H1 (cell line): ENCODE data around the gene SLC44A5. TPM values are rescaled to one million over a fixed set of nuclear protein-coding genes. Genes with fewer than 3 reads are reported as not detected.

ENCODE experiments used
- CTCF ChIA-PET: fragments of 300-600 bp; sonication (Branson Sonifier 250); formaldehyde crosslinking; loops from one replicate; lab custom pipeline; 2021; ENCODE audit not compliant: partially characterized antibody; lab: Charles Lee
- POLR2A ChIA-PET: fragments of 300-600 bp; sonication (Branson Sonifier 250); formaldehyde crosslinking; loops from one replicate; lab custom pipeline; 2021; ENCODE audit warnings: inconsistent platforms; ENCODE audit not compliant: partially characterized antibody; lab: Charles Lee
- DNase-seq, 2 experiments: peaks; one replicate each; pipeline versions ENCODE4 v3.0.0 to v3.0.0-alpha.2; 2010 to 2022; ENCODE audit warnings: low spot score in 2 of 2, low read depth in 1 of 2, mixed read lengths in 1 of 2
- FAIRE-seq: peaks from 2 replicates; lab custom pipeline; 2011; peaks lifted over from hg19 to GRCh38; lab: Jason Lieb, UNC
- H2AFZ ChIP-seq: 2 replicates; pipeline ENCODE4 v1.8.1; 2012; ENCODE audit warnings: low read length, inconsistent platforms
- H2AK5ac ChIP-seq: 2 replicates; pipeline ENCODE4 v1.6.1; 2013; ENCODE audit warnings: low read depth, low read length
- H2BK120ac ChIP-seq: replicated peaks from 2 replicates; pipeline ENCODE3; 2013; ENCODE audit warnings: low read depth, low read length, inconsistent platforms
- H2BK12ac ChIP-seq: 2 replicates; pipeline ENCODE4 v1.6.1; 2013; ENCODE audit warnings: low read depth, low read length
- H2BK15ac ChIP-seq: 2 replicates; pipeline ENCODE4 v1.6.1; 2013; ENCODE audit warnings: low read length
- H2BK20ac ChIP-seq: 2 replicates; pipeline ENCODE4 v1.6.1; 2013; ENCODE audit warnings: low read length
- H2BK5ac ChIP-seq: 2 replicates; pipeline ENCODE4 v1.6.1; 2013; ENCODE audit warnings: low read depth, low read length
- H3K14ac ChIP-seq: 2 replicates; pipeline ENCODE4 v1.6.1; 2013; ENCODE audit warnings: inconsistent platforms; ENCODE audit not compliant: insufficient read length
- H3K18ac ChIP-seq: 2 replicates; pipeline ENCODE4 v1.6.1; 2013; ENCODE audit warnings: low read length; ENCODE audit errors: extremely low read depth
- H3K23ac ChIP-seq: 2 replicates; pipeline ENCODE4 v1.6.1; 2013; ENCODE audit warnings: inconsistent platforms; ENCODE audit not compliant: insufficient read length
- H3K23me2 ChIP-seq: 2 replicates; pipeline ENCODE4 v1.6.1; 2013; ENCODE audit warnings: low read depth, low read length
- H3K27ac ChIP-seq: 2 replicates; pipeline ENCODE4 v1.6.1; 2011; ENCODE audit warnings: low read depth, low read length, inconsistent platforms
- H3K27me3 ChIP-seq, 4 experiments: replicated peaks in 1 of 4; 1 replicate in 1 of 4; 2 replicates in 3 of 4; pipeline versions ENCODE4 v1.6.1 to v1.8.1; 2011 to 2013; ENCODE audit warnings: low read length in 3 of 4, mild to moderate bottlenecking in 3 of 4, inconsistent platforms in 2 of 4, mixed read lengths in 2 of 4, moderate library complexity in 1 of 4; ENCODE audit not compliant: control insufficient read depth in 3 of 4, insufficient read depth in 3 of 4; ENCODE audit errors: extremely low read depth in 1 of 4
- H3K36me3 ChIP-seq, 4 experiments: 2 replicates each; pipeline versions ENCODE4 v1.6.1 to v1.8.1; 2011 to 2013; ENCODE audit warnings: mild to moderate bottlenecking in 4 of 4, low read length in 3 of 4, moderate library complexity in 2 of 4, control low read depth in 1 of 4, inconsistent platforms in 1 of 4; ENCODE audit not compliant: insufficient read depth in 4 of 4, control insufficient read depth in 2 of 4
- H3K4ac ChIP-seq: replicated peaks from 2 replicates; pipeline ENCODE3; 2013; ENCODE audit warnings: low read length, low read depth, mixed read lengths, inconsistent platforms; ENCODE audit not compliant: insufficient read length
- H3K4me1 ChIP-seq, 4 experiments: replicated peaks in 1 of 4; 1 replicate in 1 of 4; 2 replicates in 3 of 4; pipeline versions ENCODE4 v1.6.1 to v1.8.1; 2011 to 2013; ENCODE audit warnings: low read length in 3 of 4, inconsistent platforms in 2 of 4, mixed read lengths in 1 of 4; ENCODE audit not compliant: insufficient read depth in 4 of 4, control insufficient read depth in 3 of 4
- H3K4me2 ChIP-seq, 2 experiments: 2 replicates each; pipeline versions ENCODE4 v1.6.1 to v1.8.1; 2011 to 2013; ENCODE audit warnings: low read depth in 2 of 2, low read length in 2 of 2, control low read depth in 1 of 2, inconsistent platforms in 1 of 2, mild to moderate bottlenecking in 1 of 2; ENCODE audit not compliant: insufficient read depth in 1 of 2
- H3K4me3 ChIP-seq, 4 experiments: fragments of 200-600, 300-600 bp in 1 of 4; sonication (generic), shearing (Covaris generic), sonication (Bioruptor Twin) in 1 of 4; 2 replicates each; pipeline versions ENCODE4 v1.5.1 to v1.8.1; 2011 to 2016; ENCODE audit warnings: low read length in 4 of 4, low read depth in 3 of 4, control low read depth in 2 of 4, inconsistent platforms in 2 of 4, mild to moderate bottlenecking in 2 of 4, mixed read lengths in 1 of 4, moderate library complexity in 1 of 4; ENCODE audit not compliant: insufficient read depth in 2 of 4; ENCODE audit errors: extremely low read depth in 1 of 4
- H3K56ac ChIP-seq: replicated peaks from 2 replicates; pipeline ENCODE3; 2013; ENCODE audit warnings: low read depth, mild to moderate bottlenecking, mixed read lengths, low read length, inconsistent platforms; ENCODE audit not compliant: insufficient read length
- H3K79me1 ChIP-seq: 2 replicates; pipeline ENCODE4 v1.6.1; 2013; ENCODE audit warnings: low read depth, low read length, control low read depth
- H3K79me2 ChIP-seq, 2 experiments: 2 replicates each; pipeline versions ENCODE4 v1.6.1 to v1.8.1; 2012 to 2013; ENCODE audit warnings: low read length in 2 of 2, mild to moderate bottlenecking in 2 of 2, inconsistent platforms in 1 of 2; ENCODE audit not compliant: insufficient read depth in 2 of 2, control insufficient read depth in 1 of 2
- H3K9ac ChIP-seq, 4 experiments: replicated peaks in 1 of 4; 1 replicate in 1 of 4; 2 replicates in 3 of 4; pipeline versions ENCODE4 v1.6.1 to v1.8.1; 2011 to 2013; ENCODE audit warnings: low read depth in 3 of 4, low read length in 3 of 4, control low read depth in 2 of 4, mild to moderate bottlenecking in 2 of 4, moderate library complexity in 2 of 4, inconsistent platforms in 1 of 4; ENCODE audit errors: extremely low read depth in 1 of 4
- H3K9me3 ChIP-seq, 2 experiments: 2 replicates each; pipeline versions ENCODE4 v1.6.1 to v1.8.1; 2012 to 2013; ENCODE audit warnings: mild to moderate bottlenecking in 2 of 2, moderate library complexity in 2 of 2, control low read depth in 1 of 2, inconsistent platforms in 1 of 2, low read depth in 1 of 2, low read length in 1 of 2, mixed read lengths in 1 of 2; ENCODE audit not compliant: insufficient read depth in 2 of 2
- H4K20me1 ChIP-seq, 2 experiments: replicated peaks in 1 of 2; 2 replicates each; pipeline versions ENCODE3 to v1.8.1; 2011 to 2013; ENCODE audit warnings: inconsistent platforms in 2 of 2, low read length in 2 of 2, mild to moderate bottlenecking in 1 of 2; ENCODE audit not compliant: insufficient read depth in 2 of 2, control insufficient read depth in 1 of 2
- H4K5ac ChIP-seq: 2 replicates; pipeline ENCODE4 v1.6.1; 2013; ENCODE audit warnings: low read length, low read depth, mixed read lengths, inconsistent platforms; ENCODE audit not compliant: insufficient read length
- H4K8ac ChIP-seq: 2 replicates; pipeline ENCODE4 v1.8.0; 2013; ENCODE audit warnings: mild to moderate bottlenecking, moderate library complexity, low read length, inconsistent platforms; ENCODE audit not compliant: insufficient read depth; ENCODE audit errors: extremely low read depth
- H4K91ac ChIP-seq: replicated peaks from 2 replicates; pipeline ENCODE3; 2013; ENCODE audit warnings: low read length, mixed read lengths, inconsistent platforms; ENCODE audit not compliant: insufficient read length
- ASH2L ChIP-seq: fragments of 200-600, 300-600 bp; sonication (generic); IDR thresholded peaks from one replicate; pipeline ENCODE4 v1.7.1; 2017; ENCODE audit warnings: low read length
- CBX8 ChIP-seq: fragments of 300-800, 300-1000 bp; sonication (generic); IDR thresholded peaks from 2 replicates; pipeline ENCODE4 v1.7.1; 2016; ENCODE audit warnings: low read depth, low read length, borderline replicate concordance
- CEBPB ChIP-seq: IDR thresholded peaks from 2 replicates; pipeline ENCODE4 v1.6.1; 2012; ENCODE audit warnings: low read depth, low read length
- CHD1 ChIP-seq: IDR thresholded peaks from 2 replicates; pipeline ENCODE4 v1.6.1; 2012; ENCODE audit warnings: low read depth, low read length, improper control_type of control experiment
- HDAC6 ChIP-seq: IDR thresholded peaks from one replicate; pipeline ENCODE4 v1.7.1; 2012; ENCODE audit warnings: low read depth, mild to moderate bottlenecking, inconsistent platforms, low read length, moderate library complexity
- KDM1A ChIP-seq: fragments of 200-600, 300-600 bp; sonication (generic); IDR thresholded peaks from 2 replicates; pipeline ENCODE4 v1.7.1; 2016; ENCODE audit warnings: mild to moderate bottlenecking, low read length, borderline replicate concordance
- MAX ChIP-seq: IDR thresholded peaks from 2 replicates; pipeline ENCODE4 v1.6.1; 2012; ENCODE audit warnings: inconsistent platforms
- POU5F1 ChIP-seq: IDR thresholded peaks from 2 replicates; pipeline ENCODE4 v1.6.1; 2011; ENCODE audit warnings: low read depth, mild to moderate bottlenecking, low read length, moderate library complexity
- RBBP5 ChIP-seq: IDR thresholded peaks from 2 replicates; pipeline ENCODE4 v1.7.1; 2012; ENCODE audit warnings: low read depth, mild to moderate bottlenecking, inconsistent platforms, low read length, moderate library complexity, borderline replicate concordance
- SP4 ChIP-seq: IDR thresholded peaks from 2 replicates; pipeline ENCODE4 v1.6.1; 2012; ENCODE audit warnings: low read length, inconsistent platforms
- TAF7 ChIP-seq: optimal IDR thresholded peaks from 2 replicates; pipeline ENCODE3; 2011; ENCODE audit warnings: low read depth, mild to moderate bottlenecking, inconsistent platforms, low read length, moderate library complexity, borderline replicate concordance
- polyA plus RNA-seq, 7 experiments: library from polyadenylated mRNA; depleted of rRNA in 3 of 7; stranded (reverse) in 5 of 7; unstranded in 2 of 7; fragments of >200 nt in 5 of 7; fragments of 200-250 nt in 2 of 7; gene quantifications; 1 replicate in 5 of 7; 2 replicates in 1 of 7; 4 replicates in 1 of 7; pipeline versions ENCODE4 v1.2.1 to v1.2.3, GENCODE V29; 2011 to 2013; ENCODE audit warnings: missing spikeins in 2 of 7, mixed read lengths in 2 of 7
- total RNA-seq: library from RNA; stranded (reverse); fragmentation: NEBNext Ultra II Directional; extraction: Animal tissue kit (Norgen Biotek cat#: 25700); gene quantifications from 2 replicates; pipeline ENCODE4 v1.2.1, GENCODE V29; 2021

SLC44A5 gene
- total and polyA plus RNA-seq, 2 of the 8 experiments (the other 6 are each of a cell fraction or from before 2014, with no cell fraction given) = 1.8 to 3.3 TPM

GRCh38 chr1:75559800-75560199, 51.1 kb downstream of the SLC44A5 start:
- H3K9me3 ChIP-seq = no peaks in the 10 kb centered on the region
- TF ChIP-seq SP4 = no peak
- no peak for TF ChIP-seq HDAC6
- no peak for TF ChIP-seq KDM1A
- TF ChIP-seq CHD1 = no peak
- no peak for TF ChIP-seq CBX8
- no peak for TF ChIP-seq RBBP5
- TF ChIP-seq MAX = no peak
- no peak for TF ChIP-seq ASH2L
- no peak for TF ChIP-seq CEBPB
- TF ChIP-seq TAF7 = no peak
- TF ChIP-seq POU5F1 = no peak
- H2BK20ac ChIP-seq = no peak overlapping the region
- H4K5ac ChIP-seq = no peak overlapping the region
- no peak for DNase-seq
- H3K23me2 ChIP-seq = no peaks in the 10 kb centered on the region
- ChIA-PET POLR2A (no interaction called here), CTCF (no interaction called here)
- no peak overlapping the region for H3K27ac ChIP-seq
- H3K14ac ChIP-seq = no peak overlapping the region
- no peak overlapping the region for H3K18ac ChIP-seq
- peaks cover 0 to 1% (median 0%) of the 10 kb centered on the region in 4 experiments; a peak in 1 of 7 replicates for H3K27me3 ChIP-seq
- H3K56ac ChIP-seq = no peak overlapping the region
- H2BK120ac ChIP-seq = no peak overlapping the region
- no peaks in the 10 kb centered on the region for H4K20me1 ChIP-seq
- no peak overlapping the region for H3K9ac ChIP-seq
- no peak overlapping the region for H3K4me2 ChIP-seq
- H3K23ac ChIP-seq = no peak overlapping the region
- H3K36me3 ChIP-seq = no peaks in the 10 kb centered on the region
- FAIRE-seq = no peak
- no peak overlapping the region for H2BK5ac ChIP-seq
- no peak overlapping the region for H2AFZ ChIP-seq
- H4K91ac ChIP-seq = no peak overlapping the region
- no peak overlapping the region for H2BK15ac ChIP-seq
- H4K8ac ChIP-seq = no peak overlapping the region
- no peak overlapping the region for H2AK5ac ChIP-seq
- no peak overlapping the region for H2BK12ac ChIP-seq
- no peak overlapping the region for H3K4ac ChIP-seq
- H3K79me2 ChIP-seq = no peaks in the 10 kb centered on the region
- no peaks in the 10 kb centered on the region for H3K4me1 ChIP-seq
- no peak overlapping the region for H3K4me3 ChIP-seq
- H3K79me1 ChIP-seq = no peaks in the 10 kb centered on the region
